Measurements from ENCODE around the gene RBPJ.
"Not testable (repeated sequence)": the region's sequence is repeated elsewhere in the genome, so short reads cannot be mapped to it uniquely, and the experiment has no call there.

RBPJ gene

GRCh38 chr4:26343038-26343398 is 22.2 kb downstream of the RBPJ start:
- DNase-seq = no peak

- no peak for DNase-seq
Observed at GRCh38 chr4:26344901-26345564, 24.2 kb downstream of the RBPJ start.

GRCh38 chr4:26345565-26345938 is 24.7 kb downstream of the RBPJ start:
- DNase-seq = no peak

DNA sequence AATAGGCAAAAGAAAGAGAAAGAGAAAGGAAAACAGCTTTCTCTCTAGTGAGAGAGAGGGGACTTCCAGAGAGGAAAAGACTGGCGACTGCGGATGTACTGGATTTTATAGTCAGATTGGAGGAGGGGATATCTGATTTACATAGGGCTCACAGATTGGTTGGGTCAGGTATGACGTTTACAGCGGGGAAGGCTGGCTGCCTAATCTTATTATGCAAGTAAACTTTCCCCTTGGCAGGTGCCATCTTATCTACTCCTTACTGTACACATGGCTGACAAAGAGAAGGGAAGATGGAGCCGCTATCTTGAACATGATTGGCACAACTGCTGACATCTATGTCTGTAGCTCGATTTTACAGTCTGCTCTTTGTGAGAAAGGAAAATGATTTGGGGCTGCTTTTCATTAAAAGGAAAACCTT is 25.4 kb downstream of the RBPJ start:
- no peak for DNase-seq

GRCh38 chr4:26349496-26349895 is 28.7 kb downstream of the RBPJ start:
- DNase-seq = no peak

DNA sequence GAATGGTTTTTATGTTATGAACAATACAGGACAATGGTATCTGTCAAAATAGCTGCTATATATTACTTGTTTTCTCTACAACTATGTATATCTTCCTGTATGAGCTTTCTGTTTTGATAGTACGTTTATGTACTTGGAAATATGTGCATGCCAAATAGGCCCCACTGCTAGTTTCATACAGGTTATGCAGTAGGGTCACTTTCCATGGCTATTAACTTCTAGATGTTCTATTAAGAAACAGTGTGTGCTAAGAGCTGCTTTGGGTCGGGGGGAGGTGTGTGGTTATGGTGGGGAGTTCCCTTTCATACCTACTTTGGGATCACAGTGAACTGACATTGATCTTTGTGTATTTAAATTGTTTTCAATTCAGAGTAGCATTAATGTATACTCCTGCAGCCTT is 30.9 kb downstream of the RBPJ start:
- DNase-seq = no peak

DNA sequence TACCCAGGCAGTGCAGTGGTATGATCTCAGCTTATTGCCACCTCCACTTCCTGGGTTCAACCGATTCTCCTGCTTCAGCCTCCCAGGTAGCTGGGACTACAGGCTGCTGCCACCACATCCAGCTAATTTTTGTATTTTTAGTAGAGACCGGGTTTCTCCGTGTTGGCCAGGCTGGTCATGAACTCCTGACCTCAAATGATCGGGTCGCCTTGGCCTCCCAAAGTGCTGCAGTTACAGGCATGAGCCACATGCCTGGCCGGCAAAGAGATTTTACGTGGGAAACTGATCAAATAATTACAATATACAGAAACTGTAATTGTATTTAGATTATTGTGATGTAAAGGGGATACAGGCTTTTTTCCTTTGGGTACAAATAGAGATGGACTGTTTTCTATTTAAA is 33.7 kb downstream of the RBPJ start:
- DNase-seq = no peak

DNA sequence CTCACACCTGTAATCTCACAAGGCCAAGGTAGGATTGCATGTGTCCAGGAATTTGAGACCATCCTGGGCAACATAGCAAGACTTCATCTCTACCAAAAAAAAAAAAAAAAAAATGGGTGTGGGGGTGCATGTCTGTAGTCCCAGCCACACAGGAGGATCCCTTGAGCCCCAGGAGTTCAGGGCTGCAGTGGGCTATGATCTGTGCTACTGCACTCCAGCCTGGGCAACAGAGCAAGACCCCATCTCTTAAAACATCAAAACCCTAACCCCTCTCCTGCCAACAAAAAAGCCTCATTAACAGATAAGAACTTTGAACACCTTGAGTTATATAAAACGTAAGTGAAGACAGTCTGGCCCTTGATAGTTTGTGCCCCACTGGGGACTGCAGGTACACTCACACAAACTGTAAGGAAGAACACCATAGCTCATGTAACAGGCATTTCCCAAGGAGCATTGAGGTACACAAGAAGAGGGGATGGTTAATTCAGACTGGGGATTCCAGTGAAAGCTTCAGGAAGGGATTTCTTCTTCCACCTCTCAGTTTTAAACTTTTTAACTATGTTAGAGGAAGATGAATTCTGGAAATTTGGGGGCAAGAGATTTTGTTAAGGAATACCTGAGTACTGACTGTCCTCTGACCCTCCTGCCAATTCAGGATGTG is 34.7 kb downstream of the RBPJ start:
- DNase-seq = no peak

GRCh38 chr4:26356081-26356501 is 35.3 kb downstream of the RBPJ start:
- DNase-seq = no peak

DNA sequence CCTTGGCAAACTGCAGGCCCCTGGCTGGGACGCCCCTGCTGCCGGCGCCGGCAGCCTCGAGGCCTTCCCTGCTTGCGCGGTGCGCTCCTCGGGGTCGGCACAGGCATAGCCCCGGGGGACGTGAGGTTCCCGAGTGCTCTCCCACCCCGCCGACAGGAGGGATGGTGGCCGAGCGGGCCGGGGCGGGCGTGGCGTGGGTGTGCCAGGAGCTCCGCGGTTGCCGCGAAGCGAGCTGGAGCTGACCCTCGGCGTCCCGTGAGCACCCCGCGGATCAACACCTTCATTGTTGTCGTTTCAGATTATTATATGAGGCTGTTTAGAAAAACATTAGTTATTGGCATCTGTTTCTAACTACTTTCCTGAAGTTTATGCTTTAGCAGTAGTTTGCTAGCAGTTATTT is 38.7 kb downstream of the RBPJ start:
- DNase-seq = not testable (repeated sequence)

DNA sequence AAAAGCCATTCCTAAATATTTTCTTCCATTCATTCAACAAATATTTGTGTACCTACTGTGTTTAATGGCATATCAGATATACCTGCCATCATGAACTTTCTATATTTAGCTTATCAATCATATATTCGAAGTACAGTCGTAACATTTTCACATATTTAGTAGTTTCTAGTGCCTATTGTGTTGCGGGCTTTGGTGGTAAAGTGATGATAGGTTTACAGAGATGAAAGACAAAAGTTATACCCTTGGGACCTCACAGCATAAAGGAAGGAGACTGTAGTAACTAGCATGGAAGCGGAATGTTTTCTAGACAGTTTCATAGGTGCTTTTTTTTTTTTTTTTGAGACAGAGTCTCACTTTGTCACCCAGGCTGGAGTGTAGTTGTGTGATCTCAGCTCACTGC is 39.5 kb downstream of the RBPJ start:
- no peak for DNase-seq

GRCh38 chr4:26360864-26361263 is 40.0 kb downstream of the RBPJ start:
- no peak for DNase-seq

GRCh38 chr4:26361297-26361696 is 40.5 kb downstream of the RBPJ start:
- DNase-seq = no peak

DNA sequence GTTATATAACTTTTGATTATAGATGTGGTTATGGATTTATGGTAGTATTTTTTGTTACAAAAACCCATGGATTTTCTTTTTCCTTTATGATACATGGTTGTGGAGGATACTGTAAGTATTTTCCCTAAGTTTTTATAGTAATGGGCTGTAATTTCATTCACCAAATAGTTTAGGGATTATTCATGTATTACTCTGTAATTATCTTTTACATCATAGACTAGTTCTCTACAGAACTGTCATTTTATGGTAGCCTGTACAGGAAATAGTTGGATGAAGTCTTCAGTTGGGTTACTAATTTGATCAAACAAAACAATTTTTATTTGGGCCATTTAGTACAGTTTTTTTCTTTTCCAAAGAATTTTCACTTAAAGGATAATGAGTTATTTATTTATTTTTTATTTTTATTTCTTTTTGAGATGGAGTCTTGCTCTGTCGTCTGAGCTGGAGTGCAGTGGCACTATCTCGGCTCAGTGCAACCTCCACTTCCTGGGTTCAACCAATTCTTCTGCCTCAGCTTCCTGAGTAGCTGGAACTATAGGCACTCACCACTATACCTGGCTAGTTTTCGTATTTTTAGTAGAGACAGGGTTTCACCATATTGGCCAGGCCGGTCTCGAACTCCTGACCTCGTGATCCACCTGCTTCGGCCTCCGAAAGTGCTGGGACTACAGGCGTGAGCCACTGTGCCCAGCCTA is 42.1 kb downstream of the RBPJ start:
- no peak for DNase-seq

- no peak for DNase-seq
Observed at GRCh38 chr4:26365537-26366150, 44.8 kb downstream of the RBPJ start.

GRCh38 chr4:26367811-26368210 is 47.0 kb downstream of the RBPJ start:
- no peak for DNase-seq

DNA sequence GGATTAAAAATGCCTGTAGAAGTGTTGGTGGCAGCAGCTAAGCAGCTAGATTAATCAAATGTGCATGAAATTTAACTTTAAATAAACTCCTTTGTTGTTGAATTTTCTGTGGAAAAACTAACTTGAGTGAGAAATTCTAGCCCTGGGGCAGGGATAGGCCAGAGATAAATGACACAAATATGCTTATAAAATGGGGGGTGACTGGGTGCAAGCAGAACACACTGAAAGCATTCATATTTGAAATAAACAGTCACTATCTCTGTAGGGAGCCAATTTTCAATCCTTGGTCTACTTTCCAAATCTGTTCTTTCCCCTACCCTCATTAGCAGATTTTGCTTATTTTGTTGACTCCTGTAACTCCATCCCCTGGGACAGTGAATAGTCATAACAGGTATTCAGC is 47.9 kb downstream of the RBPJ start:
- no peak for DNase-seq

GRCh38 chr4:26369132-26369531 is 48.3 kb downstream of the RBPJ start:
- DNase-seq = no peak

DNA sequence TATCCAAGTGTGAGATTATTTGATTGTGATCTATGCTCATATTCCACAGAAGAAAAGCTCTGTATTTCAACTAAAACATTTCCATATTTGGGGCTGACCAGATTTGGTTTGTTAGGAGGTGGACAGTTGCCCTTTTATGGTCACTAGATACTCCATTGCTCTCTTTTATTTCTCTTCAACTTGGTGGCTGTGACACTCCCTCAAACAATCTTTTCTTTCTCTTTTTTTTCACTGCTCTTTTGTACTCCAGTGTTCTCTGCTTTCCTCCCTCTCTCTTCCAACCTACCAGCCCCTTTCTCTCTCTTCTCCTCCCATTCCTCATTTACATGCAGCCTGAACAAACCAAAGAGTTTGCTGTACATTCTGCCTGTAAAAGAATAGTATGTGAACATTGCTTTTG is 48.8 kb downstream of the RBPJ start:
- DNase-seq = no peak

GRCh38 chr4:26372076-26372475 is 51.3 kb downstream of the RBPJ start:
- no peak for DNase-seq

GRCh38 chr4:26372525-26373172 is 51.8 kb downstream of the RBPJ start:
- DNase-seq = peak; percentile 33 to 96 (median 65)

GRCh38 chr4:26375551-26375950 is 54.7 kb downstream of the RBPJ start:
- no peak for DNase-seq
